Measurements from ENCODE around the gene UPF2. TPM values are rescaled to one million over a fixed set of nuclear protein-coding genes. Genes with fewer than 3 reads are reported as not detected.
A peak's percentile ranks its signal among the peaks of the same experiment; 100 is the strongest.
"Not testable (repeated sequence)": the region's sequence is repeated elsewhere in the genome, so short reads cannot be mapped to it uniquely, and the experiment has no call there.

UPF2 gene
- total RNA-seq, 1 donor from 2014 or later = 19.8 TPM

- no peak for ATAC-seq (ENCODE audit: poor library complexity)
- intact Hi-C loops (cut with DNase I) = no loop called here
- no peak for DNase-seq
These were observed 48.7 kb downstream of the UPF2 start for GRCh38 chr10:11993834-11994468.

DNA sequence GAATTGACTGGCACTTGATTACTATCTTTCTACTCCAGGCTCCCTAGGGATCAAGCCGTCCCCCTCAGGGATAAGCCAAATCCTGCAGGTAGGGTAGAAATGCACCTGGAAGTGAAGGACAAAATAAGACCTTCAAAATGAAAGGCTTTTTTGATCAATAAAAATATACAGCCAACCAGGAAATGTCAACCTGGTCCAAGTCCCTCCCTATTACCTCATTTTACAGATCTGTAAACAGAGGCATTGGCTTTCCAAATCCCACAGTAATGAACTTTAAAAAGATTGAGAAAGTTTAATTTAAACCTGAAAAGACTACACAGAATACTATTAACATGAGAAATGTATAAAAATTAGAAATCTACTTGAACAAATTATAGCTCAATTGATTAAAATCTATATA, 53.7 kb downstream of the UPF2 start:
- ATAC-seq (ENCODE audit: poor library complexity) = no peak
- no peak for DNase-seq
- intact Hi-C loops (cut with DNase I) = loop anchor here (5.0 kb wide), 1 partner anchor 197 kb away; no protein-coding TSS in a partner anchor

GRCh38 chr10:11986593-11987216, 55.9 kb downstream of the UPF2 start:
- ATAC-seq (ENCODE audit: poor library complexity) (peak; percentile 74), DNase-seq (peak; percentile 75)
- intact Hi-C loops (cut with DNase I) = loop anchor here (5.0 kb wide), 1 partner anchor 194 kb away; no protein-coding TSS in a partner anchor

- DNase-seq (no peak), ATAC-seq (ENCODE audit: poor library complexity) (no peak)
- intact Hi-C loops (cut with DNase I) = no loop called here
These were observed 60.4 kb downstream of the UPF2 start for GRCh38 chr10:11982253-11982652.

GRCh38 chr10:11975795-11976194, 66.8 kb downstream of the UPF2 start:
- no peak for DNase-seq
- intact Hi-C loops (cut with DNase I) = no loop called here

DNA sequence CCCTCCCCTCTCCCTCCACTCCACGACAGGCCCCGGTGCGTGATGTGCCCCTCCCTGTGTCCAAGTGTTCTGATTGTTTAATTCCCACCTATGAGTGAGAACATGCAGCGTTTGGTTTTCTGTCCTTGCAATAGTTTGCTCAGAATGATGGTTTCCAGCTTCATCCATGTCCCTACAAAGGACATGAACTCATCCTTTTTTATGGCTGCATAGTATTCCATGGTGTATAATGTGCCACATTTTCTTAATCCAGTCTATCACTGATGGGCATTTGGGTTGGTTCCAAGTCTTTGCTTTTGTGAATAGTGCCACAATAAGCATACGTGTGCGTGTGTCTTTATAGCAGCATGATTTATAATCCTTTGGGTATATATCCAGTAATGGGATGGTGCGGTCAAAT, 70.1 kb downstream of the UPF2 start:
- ATAC-seq (ENCODE audit: poor library complexity); intact Hi-C loops (cut with DNase I); DNase-seq: not testable (repeated sequence)

More at GRCh38 chr10:11975795-11976194, 66.8 kb downstream of the UPF2 start:
- ATAC-seq (ENCODE audit: poor library complexity) = no peak

GRCh38 chr10:11962176-11962575, 80.4 kb downstream of the UPF2 start:
- no peak for ATAC-seq (ENCODE audit: poor library complexity)
- intact Hi-C loops (cut with DNase I) = no loop called here
- DNase-seq = no peak

DNA sequence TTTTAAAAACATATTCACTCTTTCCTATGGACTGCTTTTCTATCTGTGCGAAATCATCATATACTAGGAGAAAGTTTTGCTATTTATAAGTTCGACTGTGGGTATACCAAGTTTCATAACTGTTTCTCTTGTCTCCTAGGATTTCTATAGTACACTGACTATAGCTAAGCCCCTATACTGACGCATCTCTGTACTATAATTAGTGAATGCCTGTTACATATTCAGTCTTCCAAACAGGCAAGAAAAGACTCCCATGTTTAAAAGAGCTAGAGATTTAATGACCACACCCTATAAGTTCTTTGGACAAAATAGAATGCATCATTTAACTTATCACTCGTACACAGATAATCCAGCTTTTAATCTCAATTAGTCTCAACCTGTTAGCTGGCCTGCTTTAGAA, 80.8 kb downstream of the UPF2 start:
- intact Hi-C loops (cut with DNase I) = no loop called here

GRCh38 chr10:11959966-11960365, 82.6 kb downstream of the UPF2 start:
- intact Hi-C loops (cut with DNase I) = no loop called here
- no peak for DNase-seq

More for the DNA sequence above, 80.8 kb downstream of the UPF2 start:
- no peak for DNase-seq
- no peak for ATAC-seq (ENCODE audit: poor library complexity)

DNA sequence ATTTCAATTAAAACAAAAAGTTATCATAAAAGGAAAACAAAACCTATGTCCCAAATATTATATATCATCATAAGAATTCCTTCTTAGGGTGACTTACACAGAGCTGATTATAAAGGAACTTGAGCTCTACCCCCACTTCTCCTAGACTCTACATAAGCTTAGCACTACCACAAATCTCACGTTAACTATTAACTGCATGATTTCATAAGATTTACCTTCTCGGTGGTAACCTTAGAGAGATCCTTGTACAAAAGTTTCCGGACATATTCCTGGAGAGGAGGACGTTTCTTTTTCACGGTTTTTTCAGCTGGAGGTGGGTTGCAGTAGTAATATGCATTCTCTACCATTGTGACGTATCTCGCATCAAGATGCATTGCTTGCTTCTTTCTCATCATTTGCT, 83.7 kb downstream of the UPF2 start:
- ATAC-seq (ENCODE audit: poor library complexity) = no peak
- no peak for DNase-seq
- intact Hi-C loops (cut with DNase I) = no loop called here

More at GRCh38 chr10:11959966-11960365, 82.6 kb downstream of the UPF2 start:
- ATAC-seq (ENCODE audit: poor library complexity) = no peak

DNA sequence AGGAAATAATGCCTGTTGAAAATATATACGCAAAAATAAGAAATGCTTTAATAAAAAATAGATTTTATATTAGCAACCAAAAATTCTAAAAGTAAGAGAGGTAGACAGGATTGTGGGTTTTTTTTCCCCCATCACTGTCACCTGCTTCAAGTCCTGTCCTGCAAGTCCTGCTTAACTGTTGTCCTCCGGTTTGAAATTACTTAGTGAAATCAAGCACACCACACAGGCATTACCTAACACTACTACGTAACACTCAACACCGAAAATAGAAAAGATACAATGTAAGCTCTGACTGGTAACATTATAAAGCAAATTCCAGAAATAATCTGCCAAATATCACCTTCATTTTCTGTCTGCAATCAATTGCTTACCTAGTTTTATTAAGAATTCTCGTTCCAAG, 90.9 kb downstream of the UPF2 start:
- intact Hi-C loops (cut with DNase I) = no loop called here
- no peak for ATAC-seq (ENCODE audit: poor library complexity)
- no peak for DNase-seq

GRCh38 chr10:11950325-11951018, 92.1 kb downstream of the UPF2 start:
- ATAC-seq (ENCODE audit: poor library complexity) = no peak
- no peak for DNase-seq
- intact Hi-C loops (cut with DNase I) = no loop called here

GRCh38 chr10:11949152-11949551, 93.5 kb downstream of the UPF2 start:
- DNase-seq (no peak), ATAC-seq (ENCODE audit: poor library complexity) (no peak)
- intact Hi-C loops (cut with DNase I) = no loop called here

DNA sequence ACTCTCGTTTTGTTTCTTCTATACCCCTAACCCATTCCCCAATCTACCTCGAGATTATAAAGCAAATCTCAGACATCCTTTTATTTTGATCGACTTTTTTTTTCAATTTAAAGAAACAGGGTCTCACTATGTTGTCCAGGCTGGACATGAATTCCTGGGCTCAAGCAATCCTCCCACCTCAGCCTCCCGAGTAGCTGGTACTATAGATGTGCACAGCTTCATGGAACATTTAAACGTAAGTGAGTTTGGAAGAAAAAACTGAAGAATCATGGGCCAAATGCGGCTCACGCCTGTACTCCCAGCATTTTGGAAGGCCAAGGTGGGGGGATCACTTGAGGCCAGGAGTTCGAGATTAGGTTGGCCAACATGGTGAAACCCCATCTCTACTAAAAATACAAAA, 96.0 kb downstream of the UPF2 start:
- intact Hi-C loops (cut with DNase I) = no loop called here
- DNase-seq = no peak
- no peak for ATAC-seq (ENCODE audit: poor library complexity)

DNA sequence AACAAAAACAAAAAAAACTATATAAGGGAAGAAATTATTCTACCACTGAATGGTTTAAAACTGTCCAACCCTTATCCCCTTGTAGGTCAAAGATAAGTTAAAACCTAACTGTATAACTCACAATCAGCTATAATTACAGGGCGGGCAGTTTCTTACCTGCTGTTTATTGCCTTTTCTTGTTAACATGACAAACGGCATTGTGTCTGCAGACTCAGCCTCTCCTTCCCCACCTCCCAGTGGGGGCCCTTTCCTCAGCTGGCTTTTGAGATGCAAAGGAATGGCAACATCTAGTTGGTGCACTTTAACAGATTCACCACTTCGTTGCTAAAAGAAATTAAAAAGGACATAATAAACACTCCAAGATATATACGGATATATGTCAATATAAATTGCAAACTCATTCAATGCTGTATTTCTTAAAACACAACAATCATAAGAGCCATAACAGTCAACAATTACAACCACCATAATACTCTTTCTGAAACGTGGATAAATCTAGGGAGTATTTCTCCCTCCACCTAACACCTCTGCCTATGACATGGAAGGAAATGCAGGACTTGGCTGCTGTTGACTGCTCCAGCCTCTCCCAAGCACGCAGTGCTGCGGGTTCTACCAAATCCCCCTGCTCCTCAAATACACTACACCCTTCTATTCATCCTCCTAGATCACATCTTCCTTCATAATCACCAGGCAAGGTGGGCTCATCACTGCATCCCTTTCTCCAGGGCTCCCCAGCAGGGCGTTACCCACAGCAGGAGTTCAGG, 106.0 kb downstream of the UPF2 start:
- ATAC-seq (ENCODE audit: poor library complexity) = no peak

DNA sequence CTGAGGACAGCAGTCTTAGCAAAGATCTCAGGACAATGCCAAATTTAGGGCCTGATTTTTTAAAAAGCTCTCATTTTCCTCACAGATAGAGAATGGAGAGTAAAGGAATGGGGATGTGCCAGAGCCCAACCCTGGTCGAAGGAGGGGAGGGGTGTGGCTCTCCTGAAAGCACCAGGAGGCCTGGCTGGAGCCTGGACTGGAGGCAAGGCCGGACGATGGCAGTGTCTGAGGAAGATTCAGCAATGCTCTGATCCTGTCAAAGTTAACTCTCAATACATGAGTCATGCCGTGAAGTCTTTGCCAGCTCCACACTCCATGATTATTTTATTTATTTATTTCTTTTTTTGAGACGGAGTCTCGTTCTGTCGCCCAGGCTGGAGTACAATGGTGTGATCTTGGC, 108.3 kb downstream of the UPF2 start:
- intact Hi-C loops (cut with DNase I) = no loop called here
- DNase-seq (no peak), ATAC-seq (ENCODE audit: poor library complexity) (no peak)

More for the DNA sequence above, 106.0 kb downstream of the UPF2 start:
- DNase-seq = no peak
- intact Hi-C loops (cut with DNase I) = no loop called here

DNA sequence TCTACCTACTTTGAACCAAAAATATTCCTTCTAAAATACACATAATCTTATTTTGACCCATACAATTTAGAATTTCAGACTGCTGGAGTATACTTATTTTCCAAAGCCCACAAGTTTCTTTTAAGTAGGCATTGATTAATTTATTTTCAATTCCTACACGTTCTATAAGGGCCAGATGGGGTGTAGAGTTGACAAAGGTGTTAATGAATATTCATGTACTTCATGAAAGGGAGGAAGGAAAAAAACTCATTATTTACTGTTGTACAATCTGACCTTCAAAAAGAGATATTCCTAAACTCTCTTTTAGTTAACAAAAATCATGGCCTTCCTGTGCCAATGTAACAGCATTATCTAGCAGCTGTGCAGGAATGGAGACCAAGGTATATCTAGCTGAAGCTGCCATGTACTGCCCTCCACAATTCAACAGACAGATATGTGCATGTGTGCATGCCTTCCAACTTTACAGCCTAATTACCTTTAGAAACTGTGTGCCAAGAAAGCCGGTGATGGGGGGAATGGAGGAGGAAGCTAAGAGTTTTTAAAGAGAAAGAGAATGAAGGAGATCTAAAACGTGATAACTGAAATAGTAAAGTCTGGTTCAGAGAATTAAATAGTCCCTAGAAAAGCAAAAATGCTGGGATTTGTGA, 108.9 kb downstream of the UPF2 start:
- no peak for ATAC-seq (ENCODE audit: poor library complexity)
- intact Hi-C loops (cut with DNase I) = no loop called here
- no peak for DNase-seq

GRCh38 chr10:11931038-11931437, 111.6 kb downstream of the UPF2 start:
- intact Hi-C loops (cut with DNase I) = no loop called here
- DNase-seq (no peak), ATAC-seq (ENCODE audit: poor library complexity) (no peak)

Data from Right ventricle myocardium superior (tissue), 1 donor.